Endothelial cell of umbilical vein (primary cell): ENCODE data around the gene AKAP6. TPM values are rescaled to one million over a fixed set of nuclear protein-coding genes. Genes with fewer than 3 reads are reported as not detected.
A peak's percentile ranks its signal among the peaks of the same experiment; 100 is the strongest.

ENCODE experiments used
- BruUV-seq: library from RNA; stranded (reverse); fragments of 400-500 nt; replicated peaks from 2 replicates; lab custom pipeline; 2021; lab: Mats Ljungman, UMichigan
- CTCF ChIA-PET: fragments of 300-600, 350-600 bp; sonication (Branson Sonifier 250); formaldehyde crosslinking; loops from one replicate; lab custom pipeline; 2021; ENCODE audit warnings: antibody characterized with exemption, inconsistent platforms; lab: Charles Lee
- POLR2A ChIA-PET: fragments of 300-600, 350-600 bp; sonication (Branson Sonifier 250); formaldehyde crosslinking; loops from one replicate; lab custom pipeline; 2021; ENCODE audit warnings: antibody characterized with exemption, inconsistent platforms; lab: Charles Lee
- DNase-seq: peaks from one replicate; pipeline ENCODE4 v3.0.0-alpha.2; 2011; ENCODE audit warnings: low read depth, low spot score
- FAIRE-seq: peaks from 2 replicates; lab custom pipeline; 2011; peaks lifted over from hg19 to GRCh38; lab: Jason Lieb, UNC
- H2AFZ ChIP-seq: 2 replicates; pipeline ENCODE4 v1.6.0; 2012; ENCODE audit warnings: low read depth, low read length, control low read depth, inconsistent platforms
- H3K27ac ChIP-seq: 2 replicates; pipeline ENCODE4 v1.5.1; 2011; ENCODE audit warnings: low read depth, mild to moderate bottlenecking, control low read depth, low read length, moderate library complexity; ENCODE audit not compliant: insufficient read depth
- H3K27me3 ChIP-seq, 2 experiments: 2 replicates each; pipeline versions ENCODE4 v1.6.0 to v1.6.1; 2011; ENCODE audit warnings: low read length in 2 of 2, mixed read lengths in 1 of 2; ENCODE audit not compliant: control insufficient read depth in 2 of 2, insufficient read depth in 2 of 2
- H3K36me3 ChIP-seq, 2 experiments: 2 replicates in 1 of 2; 3 replicates in 1 of 2; pipeline ENCODE4 v1.5.1; 2011; ENCODE audit warnings: low read length in 2 of 2, mild to moderate bottlenecking in 1 of 2, moderate library complexity in 1 of 2; ENCODE audit not compliant: control insufficient read depth in 2 of 2, insufficient read depth in 2 of 2; ENCODE audit errors: extremely low read depth in 1 of 2
- H3K4me1 ChIP-seq: 3 replicates; pipeline ENCODE4 v1.5.1; 2011; ENCODE audit warnings: mild to moderate bottlenecking, low read length; ENCODE audit not compliant: control insufficient read depth, insufficient read depth; ENCODE audit errors: extremely low read depth
- H3K4me2 ChIP-seq: 2 replicates; pipeline ENCODE4 v1.6.1; 2011; ENCODE audit warnings: low read length, control low read depth, mixed read lengths; ENCODE audit not compliant: insufficient read depth
- H3K4me3 ChIP-seq, 3 experiments: fragments of 200-600 bp in 1 of 3; sonication (generic), shearing (Covaris generic) in 1 of 3; replicated peaks in 1 of 3; 2 replicates each; pipeline ENCODE4 v1.5.1; 2011 to 2016; ENCODE audit warnings: control low read depth in 3 of 3, low read length in 3 of 3, mild to moderate bottlenecking in 2 of 3, inconsistent platforms in 1 of 3, low read depth in 1 of 3, moderate library complexity in 1 of 3; ENCODE audit not compliant: insufficient read depth in 1 of 3
- H3K79me2 ChIP-seq: 2 replicates; pipeline ENCODE4 v1.6.0; 2012; ENCODE audit warnings: low read length, inconsistent platforms; ENCODE audit not compliant: control insufficient read depth, insufficient read depth
- H3K9ac ChIP-seq: replicated peaks from 2 replicates; pipeline ENCODE3; 2011; ENCODE audit warnings: low read length, control low read depth; ENCODE audit not compliant: insufficient read depth; ENCODE audit errors: extremely low read depth
- H3K9me1 ChIP-seq: replicated peaks from 3 replicates; pipeline ENCODE4 v1.6.0; 2011; ENCODE audit warnings: mild to moderate bottlenecking, low read length; ENCODE audit not compliant: control insufficient read depth, insufficient read depth; ENCODE audit errors: extremely low read depth
- H3K9me3 ChIP-seq: replicated peaks from 2 replicates; pipeline ENCODE4 v1.5.1; 2012; ENCODE audit warnings: low read length, inconsistent platforms; ENCODE audit not compliant: control insufficient read depth, insufficient read depth
- H4K20me1 ChIP-seq: replicated peaks from 2 replicates; pipeline ENCODE3; 2011; ENCODE audit warnings: mild to moderate bottlenecking, low read length; ENCODE audit not compliant: control insufficient read depth, insufficient read depth; ENCODE audit errors: extremely low read depth
- EZH2 ChIP-seq: IDR thresholded peaks from 2 replicates; pipeline ENCODE4 v1.6.1; 2012; ENCODE audit warnings: borderline replicate concordance, low read depth, mild to moderate bottlenecking, moderate library complexity, low read length, inconsistent platforms; ENCODE audit not compliant: severe bottlenecking
- FOS ChIP-seq: IDR thresholded peaks from 2 replicates; pipeline ENCODE4 v1.6.1; 2011; ENCODE audit warnings: mild to moderate bottlenecking, low read length, moderate library complexity, borderline replicate concordance; ENCODE audit not compliant: insufficient read depth
- MYC ChIP-seq: IDR thresholded peaks from one replicate; pipeline ENCODE4 v1.6.1; 2011; ENCODE audit warnings: mild to moderate bottlenecking, low read depth, low read length
- dilution Hi-C: fragments of 300-500 bp; cut with MboI; formaldehyde crosslinking; loops from one replicate; pipeline ENCODE4 v1.15.0; 2019; ENCODE audit warnings: low sequenced_read_pairs; ENCODE audit not compliant: extremely low pct_ligation_motif_present
- intact Hi-C: fragments of 100-400 bp; cut with micrococcal nuclease; formaldehyde crosslinking; loops from one replicate; pipeline ENCODE4 v1.10.0; 2022
- polyA plus RNA-seq, 4 experiments: library from polyadenylated mRNA; depleted of rRNA in 3 of 4; stranded (reverse) in 3 of 4; unstranded in 1 of 4; fragments of >200 nt; gene quantifications; 2 replicates each; pipeline versions ENCODE4 v1.2.1 to v1.2.3, GENCODE V29; 2011 to 2012; ENCODE audit warnings: missing spikeins in 1 of 4
- total RNA-seq: library from RNA; stranded (reverse); gene quantifications from 2 replicates; pipeline ENCODE4 v1.2.3, GENCODE V29; 2021

Gene AKAP6
- total and polyA plus RNA-seq, 2 donors (not counting 3 experiments of a cell fraction or from before 2014, with no cell fraction given), result 0.03 to 0.49 TPM

DNA sequence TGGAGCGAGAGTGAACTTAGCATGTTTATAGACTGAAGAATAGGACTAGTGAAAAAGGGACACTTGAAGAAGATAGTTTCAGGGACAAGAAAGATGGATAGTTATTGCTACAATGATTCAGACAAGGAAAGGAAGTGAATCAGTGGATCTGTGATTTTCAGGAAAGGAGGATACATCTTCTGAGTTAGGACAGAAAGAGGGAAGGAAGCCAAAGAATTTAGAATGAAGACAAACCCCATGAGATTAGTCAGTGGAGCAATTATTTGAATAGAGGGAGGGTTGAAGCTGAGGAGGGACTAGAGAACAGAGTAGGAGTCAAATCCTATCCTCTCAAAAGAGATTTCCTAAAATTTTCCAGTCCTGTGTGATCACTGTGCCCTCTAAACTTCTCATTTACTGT, 282.7 kb downstream of the AKAP6 start:
- dilution Hi-C loops, result no loop called here
- peak; percentile 35 for FAIRE-seq

DNA sequence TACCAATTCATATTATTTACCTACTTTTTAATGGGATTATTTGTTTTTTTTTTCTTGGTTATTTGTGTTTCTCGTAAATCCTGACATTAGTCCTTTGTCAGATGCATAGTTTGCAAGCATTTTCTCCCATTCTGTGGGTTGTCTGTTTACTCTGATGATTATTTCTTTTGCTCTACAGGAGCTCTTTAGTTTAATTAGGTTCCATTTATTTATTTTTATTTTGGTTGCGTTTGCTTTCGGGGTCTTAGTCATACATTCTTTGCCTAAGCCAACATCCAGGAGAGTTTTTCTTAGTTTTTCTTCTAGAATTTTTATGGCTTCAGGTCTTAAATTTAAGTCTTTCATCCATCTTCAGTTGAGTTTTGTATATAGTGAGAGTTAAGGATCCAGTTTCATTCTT, 289.9 kb downstream of the AKAP6 start:
- H3K9me3 ChIP-seq, result no peaks in the 10 kb centered on the region
- TF ChIP-seq EZH2 (no peak), MYC (no peak)
- H4K20me1 ChIP-seq, result no peaks in the 10 kb centered on the region
- ChIA-PET POLR2A (no interaction called here), CTCF (no interaction called here)
- H3K9ac ChIP-seq, result no peak overlapping the region
- intact Hi-C loops, result no loop called here
- H3K79me2 ChIP-seq, result no peaks in the 10 kb centered on the region
- H3K27me3 ChIP-seq, result no peaks in the 10 kb centered on the region
- no peak overlapping the region for H3K4me3 ChIP-seq
- dilution Hi-C loops, result no loop called here
- no peaks in the 10 kb centered on the region for H3K4me1 ChIP-seq
- FAIRE-seq, result no peak
- H3K27ac ChIP-seq, result no peak overlapping the region
- H2AFZ ChIP-seq, result no peak overlapping the region
- BruUV-seq, result no TSS peak
- no peak for DNase-seq
- H3K4me2 ChIP-seq, result no peak overlapping the region
- H3K9me1 ChIP-seq, result no peaks in the 10 kb centered on the region
- H3K36me3 ChIP-seq, result no peaks in the 10 kb centered on the region

More for the DNA sequence above, 282.7 kb downstream of the AKAP6 start:
- Histone ChIP-seq H3K9me3 (no peaks in the 10 kb centered on the region), H3K79me2 (no peaks in the 10 kb centered on the region), H4K20me1 (no peaks in the 10 kb centered on the region), H3K4me3 (no peak overlapping the region), H3K4me1 (peaks cover 5% of the 10 kb centered on the region), H3K9me1 (no peaks in the 10 kb centered on the region), H2AFZ (no peak overlapping the region), H3K4me2 (no peak overlapping the region), H3K9ac (no peak overlapping the region), H3K36me3 (no peaks in the 10 kb centered on the region), H3K27ac (no peak overlapping the region), H3K27me3 (no peaks in the 10 kb centered on the region)
- ChIA-PET POLR2A (no interaction called here), CTCF (no interaction called here)
- intact Hi-C loops, result no loop called here
- DNase-seq, result no peak
- TF ChIP-seq MYC (no peak), FOS (peak; percentile 60)
- no TSS peak for BruUV-seq
